IPS-18a (cell line): ENCODE results near the gene PUDP.
"Not testable (repeated sequence)": the region's sequence is repeated elsewhere in the genome, so short reads cannot be mapped to it uniquely, and the experiment has no call there.

Source experiments
- H3K27ac ChIP-seq: one replicate; pipeline ENCODE4 v1.5.1; 2013; ENCODE audit warnings: low read length
- H3K27me3 ChIP-seq: one replicate; pipeline ENCODE4 v1.6.1; 2013; ENCODE audit warnings: mild to moderate bottlenecking, low read length; ENCODE audit not compliant: control insufficient read depth, insufficient read depth
- H3K36me3 ChIP-seq: one replicate; pipeline ENCODE4 v1.6.1; 2013; ENCODE audit warnings: low read depth, low read length; ENCODE audit not compliant: control insufficient read depth
- H3K4me1 ChIP-seq: one replicate; pipeline ENCODE4 v1.6.1; 2013; ENCODE audit warnings: low read depth, low read length; ENCODE audit not compliant: control insufficient read depth
- H3K4me3 ChIP-seq: one replicate; pipeline ENCODE4 v1.5.1; 2013; ENCODE audit warnings: low read length
- H3K9ac ChIP-seq: one replicate; pipeline ENCODE4 v1.6.1; 2013; ENCODE audit warnings: mild to moderate bottlenecking, low read length, moderate library complexity
- H3K9me3 ChIP-seq: one replicate; pipeline ENCODE4 v1.6.1; 2013; ENCODE audit warnings: low read depth, low read length; ENCODE audit not compliant: control insufficient read depth

Gene PUDP

GRCh38 chrX:7012262-7012834 is 135.6 kb downstream of the PUDP start:
- not testable (repeated sequence) for H3K4me3 ChIP-seq, H3K9ac ChIP-seq, H3K9me3 ChIP-seq, H3K4me1 ChIP-seq, H3K36me3 ChIP-seq, H3K27ac ChIP-seq, H3K27me3 ChIP-seq

GRCh38 chrX:7010897-7011296 is 137.1 kb downstream of the PUDP start:
- not testable (repeated sequence) for H3K27ac ChIP-seq, H3K27me3 ChIP-seq, H3K4me3 ChIP-seq, H3K36me3 ChIP-seq, H3K4me1 ChIP-seq, H3K9me3 ChIP-seq, H3K9ac ChIP-seq

- H3K4me1 ChIP-seq, H3K36me3 ChIP-seq, H3K9ac ChIP-seq, H3K27ac ChIP-seq, H3K27me3 ChIP-seq, H3K9me3 ChIP-seq, H3K4me3 ChIP-seq: not testable (repeated sequence)
These were observed 140.6 kb downstream of the PUDP start for GRCh38 chrX:7007328-7007727.
